ENCODE data around the gene SMTNL1.

SMTNL1 gene

DNA sequence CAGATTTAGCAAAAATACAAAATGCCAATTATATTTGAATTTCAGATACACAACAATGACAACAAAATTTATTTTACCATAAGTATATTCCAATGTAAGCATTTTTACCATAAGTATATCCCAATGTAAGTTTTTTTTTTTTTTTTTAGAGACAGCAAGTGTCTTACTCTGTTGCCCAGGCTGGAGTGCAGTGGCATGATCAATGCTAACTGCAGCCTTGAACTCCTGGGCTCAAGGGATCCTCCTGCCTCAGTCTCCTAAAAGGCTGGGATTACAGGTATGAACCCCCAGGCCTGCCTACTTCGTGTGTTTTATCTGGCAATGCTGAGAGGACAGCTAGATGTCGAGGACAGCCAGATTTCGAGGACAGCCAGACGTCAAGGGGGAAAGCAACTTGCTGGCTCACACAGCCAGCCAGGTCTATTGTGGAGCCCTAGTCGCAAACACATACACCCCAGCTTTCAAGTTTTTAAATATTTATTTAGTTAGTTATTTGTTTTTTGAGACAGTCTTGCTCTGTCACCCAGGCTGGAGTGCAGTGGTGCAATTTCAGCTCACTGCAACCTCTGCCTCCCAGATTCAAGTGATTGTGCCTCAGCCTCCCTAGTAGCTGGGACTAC, 59.0 kb downstream of the SMTNL1 start:
- DNase-seq: no peak

DNA sequence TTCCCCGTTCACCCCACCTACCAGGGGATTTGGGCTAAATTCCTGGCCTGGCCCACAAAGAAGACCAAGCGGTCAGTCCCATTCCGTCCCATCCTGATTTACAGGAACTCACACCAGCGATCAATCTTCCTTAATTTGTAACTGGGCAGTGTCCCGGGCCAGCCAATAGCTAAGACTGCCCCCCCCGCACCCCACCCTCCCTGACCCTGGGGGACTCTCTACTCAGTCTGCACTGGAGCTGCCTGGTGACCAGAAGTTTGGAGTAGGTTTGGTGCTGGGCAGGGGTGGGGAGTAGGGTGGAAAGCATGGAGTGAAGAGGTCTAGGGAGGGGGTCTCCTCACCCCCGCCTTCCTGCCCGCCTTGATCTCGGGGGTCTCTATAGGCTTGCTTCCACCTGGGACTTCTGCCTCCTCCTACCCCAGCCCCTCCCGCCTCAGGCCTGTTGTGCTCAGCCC, 60.1 kb downstream of the SMTNL1 start, which contains the start of gene SERPING1:
SERPING1 (plus strand) TSS at position 225 of the 455 bp plus-strand sequence. CDS start 586 bp downstream, outside the sequence.
- DNase-seq: no peak

GRCh38 chr11:57597916-57598830, 60.8 kb downstream of the SMTNL1 start:
- DNase-seq: no peak

- no peak for DNase-seq
Observed at GRCh38 chr11:57598831-57599155, 61.4 kb downstream of the SMTNL1 start.

- DNase-seq: no peak
Observed at GRCh38 chr11:57599381-57599780, 62.0 kb downstream of the SMTNL1 start.
